ENCODE data around the gene FAM83G. TPM values are rescaled to one million over a fixed set of nuclear protein-coding genes. Genes with fewer than 3 reads are reported as not detected.

Gene FAM83G
- total RNA-seq, 1 experiment from 2014 or later: 31.4 TPM

DNA sequence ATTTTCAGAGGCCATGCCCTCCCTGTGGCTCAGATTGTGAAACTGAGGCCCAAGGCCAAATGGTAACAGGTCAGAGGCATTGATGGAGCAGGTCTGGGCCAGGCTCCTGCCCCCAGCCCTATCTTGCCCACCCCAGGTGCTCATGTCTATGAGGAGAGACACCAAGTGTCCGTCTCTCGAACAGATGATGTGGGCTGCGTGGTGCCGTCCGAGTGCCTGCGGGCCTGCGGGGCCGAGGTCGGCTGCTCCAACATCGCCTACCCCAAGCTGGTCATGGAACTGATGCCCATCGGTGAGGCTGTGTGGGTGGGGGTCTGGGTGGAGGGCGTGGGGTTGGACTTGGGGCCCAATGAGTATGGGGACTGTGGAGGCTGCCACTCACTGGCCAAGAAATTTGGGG is 8.7 kb upstream of the FAM83G start:
- no peak for ATAC-seq
- no peak overlapping the region for H3K27ac Mint-ChIP-seq
- H3K36me3 Mint-ChIP-seq: no peaks in the 10 kb centered on the region
- H3K4me3 Mint-ChIP-seq: no peak overlapping the region
- H3K27me3 Mint-ChIP-seq (ENCODE audit: low read depth): no peaks in the 10 kb centered on the region; the same call in 1 of the 2 replicates
- ChIA-PET CTCF (no interaction called here), POLR2A (no interaction called here)
- DNase-seq (ENCODE audit: low spot score): no peak
- peaks cover 8% of the 10 kb centered on the region for H3K4me1 Mint-ChIP-seq
- H3K9me3 Mint-ChIP-seq: no peaks in the 10 kb centered on the region
- TF ChIP-seq FOXK1 (CRISPR knock-in tag; IDR thresholded peaks at IDR 0.05) (no peak), ATF1 (CRISPR knock-in tag; IDR thresholded peaks at IDR 0.05) (no peak), ZNF219 (CRISPR knock-in tag; IDR thresholded peaks at IDR 0.05; ENCODE audit: borderline replicate concordance) (no peak), TP53 (CRISPR knock-in tag; IDR thresholded peaks at IDR 0.05) (no peak), ARID4B (CRISPR knock-in tag; IDR thresholded peaks at IDR 0.05; ENCODE audit: borderline replicate concordance) (no peak)

- ATAC-seq: no peak
- Mint-ChIP-seq H3K4me1 (peaks cover 8% of the 10 kb centered on the region), H3K4me3 (no peak overlapping the region), H3K27ac (no peak overlapping the region), H3K36me3 (no peaks in the 10 kb centered on the region), H3K9me3 (no peaks in the 10 kb centered on the region; the same call in 1 of the 2 replicates), H3K27me3 (ENCODE audit: low read depth) (no peaks in the 10 kb centered on the region; the same call in 1 of the 2 replicates)
- TF ChIP-seq MXD4 (CRISPR knock-in tag; IDR thresholded peaks at IDR 0.05; ENCODE audit: borderline replicate concordance) (no peak), CTCF (IDR thresholded peaks at IDR 0.05) (no peak), IRF2 (CRISPR knock-in tag; IDR thresholded peaks at IDR 0.05; ENCODE audit: borderline replicate concordance, low read depth) (no peak), MAX (CRISPR knock-in tag; IDR thresholded peaks at IDR 0.05) (no peak), ZNF232 (CRISPR knock-in tag; IDR thresholded peaks at IDR 0.05) (no peak), HMGA2 (CRISPR knock-in tag; IDR thresholded peaks at IDR 0.05) (no peak), GABPB1 (CRISPR knock-in tag; IDR thresholded peaks at IDR 0.05) (no peak), ZNF281 (CRISPR knock-in tag; IDR thresholded peaks at IDR 0.05) (no peak), CREB1 (CRISPR knock-in tag; IDR thresholded peaks at IDR 0.05) (no peak), NFYB (CRISPR knock-in tag; conservative IDR thresholded peaks at IDR 0.05; ENCODE audit: low read depth) (no peak), PREB (CRISPR knock-in tag; IDR thresholded peaks at IDR 0.05; ENCODE audit: borderline replicate concordance) (no peak), GRHL2 (CRISPR knock-in tag; IDR thresholded peaks at IDR 0.05; ENCODE audit: insufficient replicate concordance, severe bottlenecking) (no peak), ETV6 (CRISPR knock-in tag; IDR thresholded peaks at IDR 0.05) (no peak)
- TF ChIP-seq, protein P1, sequence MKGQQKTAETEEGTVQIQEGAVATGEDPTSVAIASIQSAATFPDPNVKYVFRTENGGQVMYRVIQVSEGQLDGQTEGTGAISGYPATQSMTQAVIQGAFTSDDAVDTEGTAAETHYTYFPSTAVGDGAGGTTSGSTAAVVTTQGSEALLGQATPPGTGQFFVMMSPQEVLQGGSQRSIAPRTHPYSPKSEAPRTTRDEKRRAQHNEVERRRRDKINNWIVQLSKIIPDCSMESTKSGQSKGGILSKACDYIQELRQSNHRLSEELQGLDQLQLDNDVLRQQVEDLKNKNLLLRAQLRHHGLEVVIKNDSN (CRISPR knock-in tag; IDR thresholded peaks at IDR 0.05): no peak
- TF ChIP-seq, protein P2, sequence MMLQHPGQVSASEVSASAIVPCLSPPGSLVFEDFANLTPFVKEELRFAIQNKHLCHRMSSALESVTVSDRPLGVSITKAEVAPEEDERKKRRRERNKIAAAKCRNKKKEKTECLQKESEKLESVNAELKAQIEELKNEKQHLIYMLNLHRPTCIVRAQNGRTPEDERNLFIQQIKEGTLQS (CRISPR knock-in tag; conservative IDR thresholded peaks at IDR 0.05): no peak
- no peak for DNase-seq (ENCODE audit: low spot score)
- CTCF ChIA-PET: interaction anchor here (1.2 kb wide), 1 partner anchor 51 kb away, joined by 3 read pairs; no protein-coding TSS in a partner anchor
- POLR2A ChIA-PET: no interaction called here
These were observed 7.9 kb upstream of the FAM83G start for GRCh38 chr17:19012171-19013080.
